ENCODE data around the gene OXSR1.

- TF ChIP-seq GATA3 (IDR thresholded peaks at IDR 0.05; ENCODE audit: low read depth, low read length) (no peak), GATA2 (IDR thresholded peaks at IDR 0.05; ENCODE audit: low read depth, low read length) (no peak)
Measured at GRCh38 chr3:38297947-38298711, 132.8 kb downstream of the OXSR1 start.
